HG03442 (cell line): ENCODE data around the gene PSTPIP1.
A peak's percentile ranks its signal among the peaks of the same experiment; 100 is the strongest.

Experiments used
- ATAC-seq: cut with Tn5 transposase; IDR thresholded peaks from one replicate; pipeline ENCODE4 v1.9.1; 2021; ENCODE audit warnings: mild to moderate bottlenecking, moderate library complexity; ENCODE audit not compliant: unreplicated experiment

PSTPIP1 gene

DNA sequence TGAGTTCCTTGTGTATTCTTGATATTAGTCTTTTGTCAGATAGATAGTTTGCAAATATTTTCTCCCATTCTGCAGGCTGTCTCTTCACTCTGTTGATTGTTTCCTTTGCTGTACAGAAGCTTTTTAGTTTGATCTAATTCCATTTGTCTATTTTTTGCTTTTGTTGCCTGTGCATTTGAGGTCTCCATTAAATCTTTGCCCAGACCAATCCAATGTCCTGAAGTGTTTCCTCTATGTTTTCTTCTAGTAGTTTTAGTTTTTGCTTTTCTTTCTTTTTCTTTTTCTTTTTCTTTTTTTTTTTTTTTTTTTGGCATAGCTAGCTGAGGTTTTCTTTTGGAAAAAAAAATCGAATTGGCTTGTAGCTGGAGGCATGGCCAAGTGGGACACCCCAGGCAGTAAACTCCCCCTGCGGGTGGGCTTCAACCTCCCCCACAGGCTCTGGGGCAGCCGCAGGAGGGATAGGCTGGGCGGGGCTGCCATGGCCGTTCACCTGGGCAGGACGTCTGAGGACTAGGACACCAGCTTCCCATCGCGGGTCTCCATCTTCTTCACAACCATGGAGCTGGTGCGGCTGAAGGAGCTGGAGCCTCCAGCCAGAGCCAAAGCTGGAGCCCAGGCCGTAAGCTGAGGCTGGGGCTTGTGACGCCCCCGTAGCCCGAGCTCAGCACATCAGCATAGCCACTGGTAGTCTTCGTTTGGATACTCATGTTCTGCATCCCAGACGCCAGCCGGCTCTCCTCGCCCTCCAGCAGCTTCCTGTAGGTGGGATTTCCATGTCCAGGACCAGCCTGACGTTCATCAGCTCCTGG is 16.2 kb upstream of the PSTPIP1 start:
- no peak for ATAC-seq

DNA sequence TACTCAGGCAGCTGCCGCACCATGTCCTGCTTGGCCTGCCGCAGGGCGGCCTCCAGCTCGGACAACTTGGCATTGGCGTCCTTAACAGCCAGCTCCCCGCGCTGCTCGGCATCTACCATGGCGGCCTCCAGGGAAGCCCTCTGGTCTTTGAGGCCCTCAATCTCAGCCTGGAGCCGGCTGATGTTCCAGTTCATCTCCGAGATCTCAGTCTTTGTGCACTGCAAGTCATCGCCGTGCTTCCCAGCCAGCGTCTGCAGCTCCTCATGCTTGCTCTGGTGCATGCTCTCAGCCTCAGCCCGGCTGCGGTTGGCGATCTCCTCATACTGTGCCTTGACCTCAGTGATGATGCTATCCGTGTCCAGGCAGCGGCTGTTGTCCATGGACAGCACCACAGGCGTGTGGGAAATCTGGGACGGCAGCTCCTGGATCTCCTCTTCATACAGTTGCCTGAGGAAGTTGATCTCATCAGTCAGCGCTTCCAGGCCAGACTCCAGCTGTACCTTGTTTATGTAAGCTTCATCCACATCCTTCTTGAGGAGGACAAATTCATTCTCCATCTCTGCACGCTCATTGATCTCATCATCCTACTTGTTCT is 15.5 kb upstream of the PSTPIP1 start:
- no peak for ATAC-seq

DNA sequence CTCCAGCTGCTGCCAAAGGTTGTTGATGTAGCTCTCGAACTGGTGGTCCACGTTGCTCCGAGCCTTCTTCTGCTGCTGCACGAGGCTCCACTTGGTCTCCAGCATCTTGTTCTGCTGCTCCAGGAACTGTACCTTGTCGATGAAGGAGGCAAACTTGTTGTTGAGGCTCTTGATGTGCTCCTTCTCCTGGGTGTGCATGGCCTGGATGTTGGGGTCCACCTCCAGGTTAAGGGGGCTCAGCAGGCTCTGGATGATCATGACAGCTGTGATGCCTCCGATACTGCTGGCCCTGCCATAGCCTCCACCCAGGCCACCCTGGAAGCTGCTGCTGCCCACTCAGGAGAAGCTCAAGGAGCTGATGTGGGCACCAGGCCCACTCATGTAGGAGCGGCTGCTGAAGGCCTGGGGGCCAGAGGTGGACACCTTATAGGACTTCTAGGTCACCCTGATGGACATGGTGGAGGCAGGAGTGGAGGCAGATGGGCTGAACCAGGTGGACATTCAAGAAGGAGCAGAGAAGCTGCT is 14.9 kb upstream of the PSTPIP1 start:
- ATAC-seq, result no peak

DNA sequence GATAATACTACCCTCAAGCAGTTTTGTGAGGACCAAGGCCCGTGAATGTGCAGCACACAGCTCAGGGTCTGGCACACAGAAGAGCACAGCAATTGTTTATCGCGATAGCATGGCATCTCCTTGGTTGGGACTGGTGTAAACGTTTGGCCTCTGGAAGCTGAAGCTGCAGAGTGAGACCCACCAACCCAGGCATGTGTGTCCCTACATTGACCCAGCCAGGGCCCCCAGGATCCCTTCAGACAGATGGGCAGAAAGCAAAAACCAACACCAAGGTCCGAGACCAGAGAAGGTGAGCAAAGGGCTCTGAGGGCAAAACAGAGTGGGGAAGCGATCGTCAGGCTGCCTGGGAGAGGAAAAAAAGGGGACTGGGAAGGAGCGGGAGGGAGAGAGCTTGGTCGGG is 12.6 kb upstream of the PSTPIP1 start:
- no peak for ATAC-seq

DNA sequence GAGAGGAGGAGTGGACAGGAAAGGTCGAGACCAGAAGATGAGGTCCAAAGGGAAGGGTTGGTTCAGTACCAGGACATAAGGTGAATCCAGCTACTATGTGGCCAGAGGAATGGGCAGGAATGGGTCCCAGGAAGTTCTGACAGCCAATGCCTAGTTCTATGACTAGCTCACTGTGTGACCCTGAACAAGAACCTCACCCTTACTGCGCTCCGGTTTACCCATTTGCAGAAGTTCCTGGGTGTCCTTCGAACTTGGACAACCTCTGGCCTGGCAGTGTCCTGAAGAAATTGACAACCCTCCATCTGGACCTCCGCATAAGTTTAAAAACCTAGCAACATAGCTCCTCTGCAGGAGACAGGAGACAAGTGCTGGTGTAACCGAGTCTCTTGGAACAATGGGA is 12.2 kb upstream of the PSTPIP1 start:
- no peak for ATAC-seq

DNA sequence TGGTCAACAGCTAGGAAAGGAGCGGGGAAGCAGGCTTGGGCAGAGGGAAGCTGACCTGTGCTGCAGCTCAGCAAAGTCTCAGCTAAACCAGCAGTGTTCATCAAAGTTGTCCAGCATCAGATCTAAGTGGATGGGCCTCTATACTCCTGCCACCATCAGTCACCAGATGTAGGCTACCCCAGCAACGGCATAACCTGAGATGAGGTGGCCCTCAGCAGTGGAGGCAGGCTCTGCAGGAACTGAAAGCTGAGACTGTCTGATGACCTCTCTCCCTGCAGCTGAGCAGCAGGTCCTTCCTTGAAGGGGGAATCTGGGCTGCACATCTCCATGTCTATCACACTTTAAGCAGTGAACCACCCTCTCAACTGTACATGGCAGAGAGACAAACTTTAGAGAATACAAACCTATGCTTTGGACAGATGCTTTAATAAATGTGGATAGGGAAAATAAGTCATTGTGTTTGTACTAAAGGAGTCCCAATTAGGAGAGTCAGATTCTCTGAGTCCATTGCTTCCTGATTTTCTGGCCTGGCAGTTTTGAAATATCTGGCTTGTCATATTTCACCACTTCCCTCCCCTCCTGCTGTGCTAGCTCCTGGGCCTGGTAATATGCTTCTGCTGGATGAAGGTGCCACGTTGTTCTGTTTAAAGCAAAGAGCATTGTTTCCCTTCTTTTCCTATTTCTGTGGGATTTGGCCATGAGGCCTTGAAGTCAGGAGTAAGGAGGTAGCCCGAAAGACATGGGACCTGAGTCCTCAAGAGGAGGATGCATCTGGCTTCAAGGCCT is 11.1 kb upstream of the PSTPIP1 start:
- ATAC-seq, result no peak

DNA sequence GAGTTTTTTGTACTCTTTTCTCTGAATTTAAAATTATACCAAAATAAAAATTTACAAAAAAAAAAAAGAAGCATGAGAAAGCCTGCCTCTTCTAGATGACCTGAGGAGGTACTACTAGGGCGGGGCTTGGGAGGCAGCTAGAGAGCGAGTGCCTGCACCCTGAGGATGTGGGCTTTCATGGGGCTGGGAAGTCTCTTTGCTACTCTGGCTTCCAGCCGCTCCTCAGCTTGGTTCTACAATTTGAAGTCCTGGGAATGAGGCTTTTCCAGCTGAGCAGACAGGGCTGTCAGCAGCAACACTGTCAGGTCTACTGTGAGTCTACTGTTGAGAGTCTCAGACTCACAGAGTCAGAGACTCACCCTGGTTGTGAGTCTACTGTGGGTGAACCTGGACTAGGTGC is 8.2 kb upstream of the PSTPIP1 start:
- no peak for ATAC-seq

DNA sequence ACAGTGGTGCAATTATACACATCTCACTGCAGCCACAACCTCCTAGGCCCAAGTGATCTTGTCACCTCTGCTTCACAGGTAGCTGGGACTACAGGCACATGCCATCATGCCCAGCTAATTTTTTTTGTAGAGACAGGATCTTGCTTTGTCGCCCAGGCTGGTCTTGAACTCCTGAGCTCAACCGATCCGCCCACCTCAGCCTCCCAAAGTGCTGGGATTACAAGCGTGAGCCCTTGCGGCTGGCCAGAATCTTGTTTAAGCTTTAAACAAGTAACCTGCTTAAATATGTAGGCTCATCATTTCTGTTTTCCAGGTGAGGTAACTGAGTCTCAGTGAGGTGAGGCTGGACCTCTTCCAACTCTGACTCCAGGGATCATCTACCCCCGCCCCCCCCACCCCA is 7.7 kb upstream of the PSTPIP1 start:
- no peak for ATAC-seq

DNA sequence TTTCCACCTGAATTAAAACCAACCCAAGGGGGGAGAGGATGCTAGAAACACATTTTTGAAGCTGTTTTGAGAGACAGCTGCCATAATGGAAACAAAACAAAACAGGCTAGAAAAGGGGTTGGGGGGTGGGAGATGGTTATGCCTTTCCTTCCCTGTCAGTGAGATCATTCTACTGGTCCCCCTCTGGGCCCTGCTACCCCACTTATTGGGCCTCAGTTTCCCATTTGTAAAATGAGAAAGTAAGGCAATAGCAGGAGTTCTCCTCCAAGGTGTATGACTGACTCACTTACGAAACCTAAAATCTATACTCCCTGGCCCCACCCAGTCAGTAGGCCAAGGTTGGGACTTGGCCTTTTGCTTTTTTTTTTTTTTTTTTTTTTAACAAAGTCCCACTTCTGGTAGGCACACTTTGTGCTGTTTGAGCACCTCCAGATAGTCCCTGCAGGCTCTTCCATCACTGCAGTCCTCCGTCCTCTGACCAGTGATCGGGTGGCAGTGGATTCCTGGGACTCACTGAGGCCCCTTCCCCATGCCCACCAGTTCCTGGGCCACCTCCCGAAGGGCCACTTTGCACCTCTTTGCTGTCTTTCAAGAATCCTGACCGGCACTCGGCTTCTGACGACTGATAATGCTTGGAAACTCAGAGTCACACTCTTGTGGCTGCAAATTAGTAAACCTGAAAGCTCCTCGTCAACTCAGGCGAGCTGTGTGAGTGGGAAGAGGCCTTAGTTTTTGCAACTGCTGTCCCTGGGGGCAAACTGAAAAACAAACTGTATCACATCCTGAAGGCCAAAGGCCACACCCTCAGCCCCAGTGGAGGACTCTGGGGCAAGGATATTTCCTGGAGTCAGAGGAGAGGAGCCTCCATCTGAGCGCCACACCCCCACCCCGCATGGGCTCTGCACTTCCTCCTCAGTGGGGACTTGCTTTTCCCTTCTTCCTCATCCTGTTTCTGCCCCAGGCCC is 6.7 kb upstream of the PSTPIP1 start:
- peak; percentile 76 for ATAC-seq

DNA sequence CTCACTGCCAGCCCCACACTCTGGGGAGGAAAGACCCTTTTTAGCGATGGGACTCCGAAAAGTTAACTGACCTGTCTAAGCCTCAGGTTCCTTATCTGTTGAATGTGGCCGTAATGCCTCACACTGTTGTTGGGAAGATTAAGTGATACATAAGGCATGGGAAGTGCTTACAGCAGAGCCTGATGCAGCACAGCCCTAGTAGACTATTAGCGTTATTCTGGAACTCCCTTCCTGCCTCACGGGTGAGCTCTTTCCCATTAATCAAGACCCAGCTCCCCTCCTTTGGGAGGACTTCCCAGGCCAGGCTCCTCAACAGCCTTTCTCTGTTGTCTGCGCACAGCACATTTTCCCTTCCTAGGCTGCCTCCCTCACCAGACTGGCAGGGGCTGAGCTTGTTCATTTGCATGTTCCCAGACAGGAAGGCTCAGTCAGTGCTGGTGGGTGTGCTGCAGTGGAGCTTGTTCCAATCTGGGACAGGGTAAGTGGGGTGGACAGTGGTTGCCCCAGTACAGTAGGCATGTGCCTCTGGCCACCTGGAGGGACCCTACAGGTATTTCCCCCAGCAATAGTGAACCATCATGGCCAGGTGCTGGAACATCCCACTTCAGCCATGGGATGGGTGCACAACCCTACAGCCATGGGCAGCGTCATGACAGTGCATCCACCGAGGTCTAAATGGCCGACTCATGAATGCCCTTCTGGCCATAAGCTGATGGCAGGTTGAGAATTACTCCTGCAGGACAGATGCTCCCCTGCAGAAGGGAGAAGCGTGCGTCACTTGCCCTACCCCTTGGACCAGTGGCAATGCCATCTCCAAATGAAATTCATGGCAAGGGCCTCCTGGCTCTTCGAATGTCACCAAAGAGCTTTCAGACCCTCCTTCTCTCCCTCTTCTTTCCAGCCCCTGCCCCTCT is 5.8 kb upstream of the PSTPIP1 start:
- no peak for ATAC-seq

DNA sequence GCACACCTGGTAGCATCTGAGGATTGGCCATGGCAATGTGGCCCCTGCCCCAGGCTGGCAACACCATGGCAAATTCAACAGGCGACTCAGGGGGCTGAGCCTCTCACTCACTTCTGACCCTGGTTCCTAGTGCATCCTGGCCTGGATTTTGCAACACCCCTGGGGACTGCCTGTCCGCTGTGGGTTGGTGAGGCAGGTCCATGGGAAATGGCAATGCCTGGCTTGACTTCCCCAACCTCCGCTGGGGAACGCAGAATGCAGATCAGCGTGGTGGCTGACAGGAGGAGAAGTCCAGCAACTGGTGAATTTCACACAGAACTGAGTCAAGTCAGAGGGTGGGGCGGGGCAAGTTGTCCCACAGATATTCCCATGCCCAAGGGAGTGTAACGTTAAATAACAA is 3.9 kb upstream of the PSTPIP1 start:
- ATAC-seq, result no peak

DNA sequence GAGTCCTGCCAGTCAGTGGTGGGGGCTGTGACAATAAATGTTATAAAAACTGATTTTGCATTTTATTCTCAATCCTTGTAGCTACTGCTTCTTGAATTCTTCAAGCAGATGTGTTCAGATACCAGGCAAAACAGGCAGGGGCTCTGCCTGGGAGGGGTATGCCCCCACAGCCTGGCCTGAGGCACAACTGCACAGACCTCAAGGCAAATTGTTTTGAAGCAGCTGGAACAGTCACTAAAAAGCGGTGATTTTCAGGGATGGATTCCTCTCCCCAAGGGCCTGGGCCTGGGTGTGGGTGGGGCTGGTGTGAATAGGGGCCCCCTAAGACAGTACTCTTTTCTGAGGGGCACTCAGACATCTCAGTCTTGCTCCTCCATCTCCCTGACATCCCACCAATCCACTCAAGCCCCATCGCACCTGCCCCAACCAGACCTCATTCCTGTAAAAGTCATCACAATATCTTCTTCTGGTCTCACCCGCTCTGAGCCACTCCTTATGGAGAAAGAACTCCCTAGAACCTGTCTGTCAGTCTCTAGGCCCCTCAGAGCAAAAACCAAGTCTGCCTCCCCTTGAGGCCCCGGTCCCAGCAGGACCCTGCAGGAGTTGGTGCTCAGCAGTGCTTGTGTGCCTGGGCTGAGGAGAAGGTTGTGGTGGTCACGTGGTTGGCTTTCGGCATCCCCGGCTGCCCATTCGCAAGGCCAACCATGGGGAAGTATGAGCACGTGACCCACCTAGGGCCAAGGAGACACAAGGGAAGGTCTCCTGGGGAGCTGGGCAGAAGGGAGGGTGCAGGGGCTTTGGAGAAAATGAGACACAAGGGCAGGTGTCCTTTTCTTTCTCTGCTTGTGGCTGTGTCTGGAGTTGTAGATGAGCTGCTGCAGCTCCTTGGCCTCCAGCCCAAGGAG is 2.9 kb upstream of the PSTPIP1 start:
- no peak for ATAC-seq

DNA sequence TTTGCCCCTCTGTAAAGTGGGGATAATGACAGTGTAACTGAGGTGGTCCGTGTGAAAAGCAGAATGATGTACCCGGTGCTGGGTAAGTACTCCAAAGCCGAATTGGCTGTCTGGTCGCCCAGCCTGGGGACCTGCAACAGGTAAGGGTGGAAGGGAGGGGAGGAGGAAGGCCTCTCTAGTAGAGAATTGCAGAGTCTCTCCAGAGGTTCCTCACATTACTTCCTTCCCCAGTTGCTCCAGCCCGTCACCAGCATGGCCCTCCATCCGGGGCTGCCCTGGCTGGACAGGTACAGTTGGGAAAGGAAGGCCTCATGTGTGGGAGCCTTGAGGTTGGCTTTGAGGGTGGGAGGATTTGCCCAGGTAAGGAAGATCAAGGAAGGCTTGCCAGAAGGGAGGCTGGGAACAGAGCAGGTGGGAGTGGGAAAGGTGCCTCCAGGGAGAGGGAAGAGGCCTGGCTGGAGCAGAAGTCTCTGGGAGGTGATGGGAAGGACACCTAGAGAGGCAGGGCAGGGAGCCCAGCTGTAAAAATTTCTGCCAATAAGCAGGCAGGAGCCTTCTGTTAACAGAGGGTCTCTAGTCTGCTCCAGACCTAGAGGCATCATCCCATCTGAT is 1.7 kb upstream of the PSTPIP1 start:
- ATAC-seq, result no peak

DNA sequence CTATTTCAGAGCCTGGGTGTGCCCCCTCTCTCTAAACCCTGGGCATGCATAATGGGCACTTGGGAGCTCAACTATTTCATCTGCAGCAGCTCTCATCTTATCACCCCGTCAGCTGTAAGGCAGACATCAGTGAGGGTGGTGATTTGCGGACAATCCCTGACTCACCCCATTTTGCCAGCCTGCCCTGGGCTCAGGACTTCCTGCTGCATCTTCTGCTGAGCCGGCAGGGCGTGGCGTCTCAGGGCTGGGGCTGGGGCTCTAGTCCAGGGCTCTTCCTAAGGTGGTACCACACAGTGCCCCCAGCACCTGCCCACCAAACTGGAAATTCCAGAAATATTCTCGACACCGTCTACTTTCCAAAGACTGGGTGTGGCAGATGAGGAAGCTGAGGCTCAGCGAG is 925 bp upstream of the PSTPIP1 start:
- ATAC-seq, result no peak

DNA sequence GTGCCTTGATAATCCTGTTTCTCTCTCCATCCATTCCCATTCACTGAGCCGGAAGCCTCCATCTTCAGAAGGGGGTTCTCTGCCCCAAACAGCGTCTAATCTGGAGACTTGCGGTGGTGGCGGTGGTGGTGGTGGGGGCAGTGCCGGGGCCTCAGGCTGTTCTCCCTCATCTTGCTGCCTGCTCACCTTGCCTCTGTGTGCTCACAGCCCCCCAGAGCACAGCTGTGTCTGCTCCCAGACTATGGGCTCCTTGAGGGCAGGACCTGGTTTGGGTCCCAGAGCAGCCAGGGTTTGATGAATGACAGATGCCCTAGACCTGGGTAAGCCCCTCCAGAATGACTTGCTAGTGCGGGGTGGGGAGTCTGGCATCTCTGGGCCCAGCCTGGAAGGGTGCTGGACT is 430 bp upstream of the PSTPIP1 start:
- no peak for ATAC-seq

DNA sequence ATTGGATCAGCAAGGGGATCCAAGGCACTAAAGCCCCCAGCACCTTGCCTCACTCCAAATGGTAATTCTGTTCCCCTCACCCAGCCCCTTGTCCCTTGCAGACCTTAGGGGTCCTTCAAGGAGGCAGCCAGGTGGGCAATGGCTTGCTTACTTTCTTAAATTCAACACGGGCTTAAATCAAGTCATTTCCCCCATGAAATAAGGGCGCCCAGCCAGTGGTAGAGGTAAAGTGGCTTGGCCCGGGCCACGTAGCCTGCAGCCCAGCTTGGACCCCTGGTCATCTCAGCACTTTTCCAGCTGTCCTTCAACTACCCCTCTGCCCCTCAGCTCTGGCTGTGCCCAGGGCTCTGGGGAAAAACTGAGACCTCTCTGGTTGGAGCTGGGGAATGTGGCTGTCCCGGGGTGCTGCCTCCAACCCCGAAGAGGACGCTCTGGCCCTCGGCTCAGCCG is 1.2 kb downstream of the PSTPIP1 start:
- ATAC-seq, result no peak

DNA sequence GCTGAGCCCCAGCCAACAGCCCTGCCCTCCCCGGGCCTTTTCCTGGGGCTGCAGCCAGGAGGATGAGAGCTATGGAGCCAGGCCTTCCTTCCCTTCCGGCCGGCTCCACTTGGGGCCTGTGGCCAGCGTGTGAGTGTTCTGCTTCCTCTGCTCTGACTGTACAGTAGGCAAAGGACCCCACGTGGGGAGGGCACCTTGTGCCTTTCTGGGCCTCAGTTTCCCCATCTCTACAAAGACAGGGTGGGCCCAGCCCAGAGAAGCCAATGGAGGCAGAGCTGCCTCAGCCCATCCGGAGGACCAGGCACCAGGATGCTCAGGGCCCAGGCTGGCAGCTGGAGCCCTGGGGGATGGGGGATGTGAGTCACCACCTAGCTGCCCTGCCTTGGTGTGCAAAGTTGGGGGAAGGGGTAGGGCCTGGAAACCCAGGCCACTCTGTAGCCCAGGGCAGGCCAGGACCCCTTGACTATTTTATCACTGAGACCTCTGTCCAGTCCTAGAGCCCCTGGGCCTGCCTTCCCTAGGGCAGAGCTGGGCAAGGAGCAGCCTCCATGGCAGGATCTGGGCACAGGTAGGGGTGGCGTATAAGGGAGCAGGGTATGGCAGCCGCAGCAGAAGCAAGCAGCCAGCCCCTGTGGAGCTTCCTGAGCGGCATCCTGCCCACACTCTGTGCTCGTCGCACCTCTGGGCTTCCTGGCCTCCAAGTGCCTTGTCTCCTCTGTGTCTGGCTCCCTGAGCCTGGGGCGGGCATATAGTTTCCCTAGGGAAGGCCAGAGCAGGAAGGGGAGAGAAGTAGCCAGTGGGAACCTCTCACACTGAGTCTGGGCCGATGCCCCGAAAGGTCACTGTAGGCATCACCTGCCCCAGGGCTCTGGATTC is 1.8 kb downstream of the PSTPIP1 start:
- no peak for ATAC-seq
